Endothelial cell of umbilical vein (primary cell): ENCODE results near the gene CYGB. TPM values are rescaled to one million over a fixed set of nuclear protein-coding genes. Genes with fewer than 3 reads are reported as not detected.
A peak's percentile ranks its signal among the peaks of the same experiment; 100 is the strongest.

ENCODE experiments used
- BruUV-seq: library from RNA; stranded (reverse); fragments of 400-500 nt; replicated peaks from 2 replicates; lab custom pipeline; 2021; lab: Mats Ljungman, UMichigan
- CTCF ChIA-PET: fragments of 300-600, 350-600 bp; sonication (Branson Sonifier 250); formaldehyde crosslinking; loops from one replicate; lab custom pipeline; 2021; ENCODE audit warnings: antibody characterized with exemption, inconsistent platforms; lab: Charles Lee
- POLR2A ChIA-PET: fragments of 300-600, 350-600 bp; sonication (Branson Sonifier 250); formaldehyde crosslinking; loops from one replicate; lab custom pipeline; 2021; ENCODE audit warnings: antibody characterized with exemption, inconsistent platforms; lab: Charles Lee
- DNase-seq: peaks from one replicate; pipeline ENCODE4 v3.0.0-alpha.2; 2011; ENCODE audit warnings: low read depth, low spot score
- FAIRE-seq: peaks from 2 replicates; lab custom pipeline; 2011; peaks lifted over from hg19 to GRCh38; lab: Jason Lieb, UNC
- H2AFZ ChIP-seq: 2 replicates; pipeline ENCODE4 v1.6.0; 2012; ENCODE audit warnings: low read depth, low read length, control low read depth, inconsistent platforms
- H3K27ac ChIP-seq: 2 replicates; pipeline ENCODE4 v1.5.1; 2011; ENCODE audit warnings: low read depth, mild to moderate bottlenecking, control low read depth, low read length, moderate library complexity; ENCODE audit not compliant: insufficient read depth
- H3K27me3 ChIP-seq, 2 experiments: 2 replicates each; pipeline versions ENCODE4 v1.6.0 to v1.6.1; 2011; ENCODE audit warnings: low read length in 2 of 2, mixed read lengths in 1 of 2; ENCODE audit not compliant: control insufficient read depth in 2 of 2, insufficient read depth in 2 of 2
- H3K36me3 ChIP-seq, 2 experiments: 2 replicates in 1 of 2; 3 replicates in 1 of 2; pipeline ENCODE4 v1.5.1; 2011; ENCODE audit warnings: low read length in 2 of 2, mild to moderate bottlenecking in 1 of 2, moderate library complexity in 1 of 2; ENCODE audit not compliant: control insufficient read depth in 2 of 2, insufficient read depth in 2 of 2; ENCODE audit errors: extremely low read depth in 1 of 2
- H3K4me1 ChIP-seq: 3 replicates; pipeline ENCODE4 v1.5.1; 2011; ENCODE audit warnings: mild to moderate bottlenecking, low read length; ENCODE audit not compliant: control insufficient read depth, insufficient read depth; ENCODE audit errors: extremely low read depth
- H3K4me2 ChIP-seq: 2 replicates; pipeline ENCODE4 v1.6.1; 2011; ENCODE audit warnings: low read length, control low read depth, mixed read lengths; ENCODE audit not compliant: insufficient read depth
- H3K4me3 ChIP-seq, 3 experiments: fragments of 200-600 bp in 1 of 3; sonication (generic), shearing (Covaris generic) in 1 of 3; replicated peaks in 1 of 3; 2 replicates each; pipeline ENCODE4 v1.5.1; 2011 to 2016; ENCODE audit warnings: control low read depth in 3 of 3, low read length in 3 of 3, mild to moderate bottlenecking in 2 of 3, inconsistent platforms in 1 of 3, low read depth in 1 of 3, moderate library complexity in 1 of 3; ENCODE audit not compliant: insufficient read depth in 1 of 3
- H3K79me2 ChIP-seq: 2 replicates; pipeline ENCODE4 v1.6.0; 2012; ENCODE audit warnings: low read length, inconsistent platforms; ENCODE audit not compliant: control insufficient read depth, insufficient read depth
- H3K9ac ChIP-seq: replicated peaks from 2 replicates; pipeline ENCODE3; 2011; ENCODE audit warnings: low read length, control low read depth; ENCODE audit not compliant: insufficient read depth; ENCODE audit errors: extremely low read depth
- H3K9me1 ChIP-seq: replicated peaks from 3 replicates; pipeline ENCODE4 v1.6.0; 2011; ENCODE audit warnings: mild to moderate bottlenecking, low read length; ENCODE audit not compliant: control insufficient read depth, insufficient read depth; ENCODE audit errors: extremely low read depth
- H3K9me3 ChIP-seq: replicated peaks from 2 replicates; pipeline ENCODE4 v1.5.1; 2012; ENCODE audit warnings: low read length, inconsistent platforms; ENCODE audit not compliant: control insufficient read depth, insufficient read depth
- H4K20me1 ChIP-seq: replicated peaks from 2 replicates; pipeline ENCODE3; 2011; ENCODE audit warnings: mild to moderate bottlenecking, low read length; ENCODE audit not compliant: control insufficient read depth, insufficient read depth; ENCODE audit errors: extremely low read depth
- CTCF ChIP-seq, 2 donors: IDR thresholded peaks; 1 replicate in 1 of 2; 2 replicates in 1 of 2; pipeline ENCODE4 v1.5.1; 2011; ENCODE audit warnings: low read length in 2 of 2, mild to moderate bottlenecking in 2 of 2, moderate library complexity in 2 of 2, control low read depth in 1 of 2, inconsistent platforms in 1 of 2, low read depth in 1 of 2; ENCODE audit not compliant: insufficient read depth in 1 of 2; ENCODE audit errors: extremely low read depth in 1 of 2
- EZH2 ChIP-seq: IDR thresholded peaks from 2 replicates; pipeline ENCODE4 v1.6.1; 2012; ENCODE audit warnings: borderline replicate concordance, low read depth, mild to moderate bottlenecking, moderate library complexity, low read length, inconsistent platforms; ENCODE audit not compliant: severe bottlenecking
- MYC ChIP-seq: IDR thresholded peaks from one replicate; pipeline ENCODE4 v1.6.1; 2011; ENCODE audit warnings: mild to moderate bottlenecking, low read depth, low read length
- dilution Hi-C: fragments of 300-500 bp; cut with MboI; formaldehyde crosslinking; loops from one replicate; pipeline ENCODE4 v1.15.0; 2019; ENCODE audit warnings: low sequenced_read_pairs; ENCODE audit not compliant: extremely low pct_ligation_motif_present
- intact Hi-C: fragments of 100-400 bp; cut with micrococcal nuclease; formaldehyde crosslinking; loops from one replicate; pipeline ENCODE4 v1.10.0; 2022
- polyA plus RNA-seq, 4 experiments: library from polyadenylated mRNA; depleted of rRNA in 3 of 4; stranded (reverse) in 3 of 4; unstranded in 1 of 4; fragments of >200 nt; gene quantifications; 2 replicates each; pipeline versions ENCODE4 v1.2.1 to v1.2.3, GENCODE V29; 2011 to 2012; ENCODE audit warnings: missing spikeins in 1 of 4
- total RNA-seq: library from RNA; stranded (reverse); gene quantifications from 2 replicates; pipeline ENCODE4 v1.2.3, GENCODE V29; 2021
- TF ChIP-seq, protein P1 (sequence below): IDR thresholded peaks from 2 replicates; pipeline ENCODE4 v1.6.1; 2011; ENCODE audit not compliant: insufficient read depth, insufficient read length

Gene CYGB
- total and polyA plus RNA-seq, 2 donors (not counting 3 experiments of a cell fraction or from before 2014, with no cell fraction given), result 0.22 to 0.91 TPM

DNA sequence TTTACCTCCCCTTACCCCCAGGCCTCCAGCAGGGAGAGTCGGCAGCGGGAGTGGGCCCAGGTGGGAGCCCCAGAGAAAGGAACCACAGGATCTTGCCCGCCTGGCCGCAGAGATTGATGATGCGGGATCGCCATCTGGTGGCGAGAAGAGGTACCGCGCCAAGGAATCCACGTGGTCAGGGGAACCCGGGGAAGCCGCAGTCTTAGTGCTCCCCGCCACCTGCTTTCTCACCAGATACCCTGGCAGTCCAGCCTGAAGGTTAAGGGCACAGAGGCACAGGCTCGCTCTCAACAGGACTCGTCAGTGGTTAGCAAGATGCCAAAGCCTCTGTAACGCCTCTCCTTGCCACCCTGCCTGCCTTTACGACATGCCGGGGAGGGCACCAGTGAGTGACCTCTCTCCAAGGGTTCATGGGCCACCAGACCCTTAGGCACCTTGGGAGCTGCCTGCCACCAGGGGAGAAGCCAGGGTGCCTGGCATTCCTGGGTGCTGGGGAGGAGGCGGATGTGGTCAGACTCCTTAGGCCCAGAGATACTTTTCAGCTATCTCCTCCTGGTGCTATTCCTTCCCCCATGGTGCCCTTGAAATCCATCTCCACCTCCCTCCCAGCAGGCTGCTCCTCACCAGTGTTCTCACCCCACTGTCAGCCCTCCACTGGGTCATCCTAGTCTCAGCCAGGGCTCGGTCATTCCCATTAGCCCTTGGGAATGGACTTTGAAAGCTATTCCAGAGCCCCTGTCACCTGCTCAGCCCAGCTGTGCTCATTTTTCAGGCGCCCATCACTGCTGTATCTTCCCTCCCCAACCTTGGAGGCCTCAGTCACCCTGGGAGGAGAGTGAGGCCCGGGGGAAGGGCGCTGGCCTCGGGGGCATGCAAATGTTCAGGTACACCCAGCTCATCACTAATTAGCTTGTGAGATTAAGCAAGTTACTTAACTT, 30.8 kb downstream of the CYGB start:
- ChIA-PET CTCF (interaction anchor here (0.6 to 7.2 kb wide), 21 partner anchors 8 to 175 kb away, joined by 3 to 110 read pairs (median 4); partner anchors contain the start of gene AANAT), POLR2A (no interaction called here)
- Histone ChIP-seq H3K9me1 (no peaks in the 10 kb centered on the region), H4K20me1 (no peaks in the 10 kb centered on the region), H2AFZ (peak overlapping the region; percentile 84), H3K36me3 (no peaks in the 10 kb centered on the region), H3K79me2 (no peaks in the 10 kb centered on the region), H3K9ac (no peak overlapping the region), H3K4me3 (no peak overlapping the region), H3K9me3 (no peaks in the 10 kb centered on the region), H3K27ac (no peak overlapping the region), H3K4me1 (no peaks in the 10 kb centered on the region), H3K27me3 (peaks cover 0 to 4% of the 10 kb centered on the region in 2 experiments), H3K4me2 (no peak overlapping the region)
- DNase-seq (peak; percentile 71), FAIRE-seq (peak; percentile 97)
- TF ChIP-seq CTCF (IDR thresholded peaks at IDR 0.05; ENCODE audit: extremely low read depth in 1 of 2, insufficient read depth in 1 of 2, low read depth in 1 of 2, low read length in 2 of 2) (peak; percentile 87 to 95), EZH2 (no peak), MYC (peak; percentile 90)
- TF ChIP-seq, protein P1, sequence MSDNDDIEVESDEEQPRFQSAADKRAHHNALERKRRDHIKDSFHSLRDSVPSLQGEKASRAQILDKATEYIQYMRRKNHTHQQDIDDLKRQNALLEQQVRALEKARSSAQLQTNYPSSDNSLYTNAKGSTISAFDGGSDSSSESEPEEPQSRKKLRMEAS, result peak; percentile 97
- BruUV-seq, result no TSS peak
- intact Hi-C loops, result loop anchor here (1.0 to 10.0 kb wide), 4 partner anchors 40 to 192 kb away; no protein-coding TSS in a partner anchor
- dilution Hi-C loops, result no loop called here
